Activated T-cell treated with anti-CD3 and anti-CD28 coated beads, Interleukin-2, amount 50 U/mL, for 24 hours (primary cell): ENCODE results near the gene CCNYL1.

Experiments used
- DNase-seq: peaks from one replicate; pipeline ENCODE4 v3.0.0-alpha.2; 2020
- H3K27ac Mint-ChIP-seq: 2 replicates; pipeline ENCODE4 v1.8.0; 2020; ENCODE audit warnings: mild to moderate bottlenecking, mixed read lengths
- H3K27me3 Mint-ChIP-seq: 2 replicates; pipeline ENCODE4 v1.8.0; 2020; ENCODE audit warnings: mixed read lengths
- H3K36me3 Mint-ChIP-seq: 2 replicates; pipeline ENCODE4 v1.8.0; 2020; ENCODE audit warnings: low read depth, mixed read lengths
- H3K4me1 Mint-ChIP-seq: 2 replicates; pipeline ENCODE4 v1.8.0; 2020; ENCODE audit warnings: low read depth, mixed read lengths
- H3K4me3 Mint-ChIP-seq: 2 replicates; pipeline ENCODE4 v1.8.0; 2020; ENCODE audit warnings: mild to moderate bottlenecking, moderate library complexity, mixed read lengths
- H3K9me3 Mint-ChIP-seq: 2 replicates; pipeline ENCODE4 v1.8.0; 2020; ENCODE audit warnings: mixed read lengths

CCNYL1 gene

GRCh38 chr2:207801259-207801658 is 89.8 kb downstream of the CCNYL1 start:
- no peaks in the 10 kb centered on the region for H3K36me3 Mint-ChIP-seq
- H3K4me1 Mint-ChIP-seq = no peaks in the 10 kb centered on the region
- H3K4me3 Mint-ChIP-seq = no peak overlapping the region
- no peaks in the 10 kb centered on the region for H3K9me3 Mint-ChIP-seq
- DNase-seq = no peak
- H3K27me3 Mint-ChIP-seq = no peaks in the 10 kb centered on the region
- H3K27ac Mint-ChIP-seq = no peak overlapping the region

- no peak for DNase-seq
- H3K36me3 Mint-ChIP-seq = no peaks in the 10 kb centered on the region
- no peak overlapping the region for H3K4me3 Mint-ChIP-seq
- H3K27me3 Mint-ChIP-seq = peaks cover 3% of the 10 kb centered on the region
- no peaks in the 10 kb centered on the region for H3K9me3 Mint-ChIP-seq
- H3K27ac Mint-ChIP-seq = no peak overlapping the region
- peaks cover 3% of the 10 kb centered on the region for H3K4me1 Mint-ChIP-seq
Measured at GRCh38 chr2:207802650-207803049, 91.2 kb downstream of the CCNYL1 start.
